HG02938 (cell line): ENCODE data around the gene FH.

ENCODE experiments used
- ATAC-seq: cut with Tn5 transposase; IDR thresholded peaks from one replicate; pipeline ENCODE4 v1.9.1; 2021; ENCODE audit warnings: mild to moderate bottlenecking, moderate library complexity; ENCODE audit not compliant: unreplicated experiment

The FH gene

GRCh38 chr1:241460098-241460873 is 59.3 kb downstream of the FH start:
- ATAC-seq, result no peak

GRCh38 chr1:241459186-241459802 is 60.3 kb downstream of the FH start:
- no peak for ATAC-seq

GRCh38 chr1:241457421-241457820 is 62.1 kb downstream of the FH start:
- no peak for ATAC-seq

DNA sequence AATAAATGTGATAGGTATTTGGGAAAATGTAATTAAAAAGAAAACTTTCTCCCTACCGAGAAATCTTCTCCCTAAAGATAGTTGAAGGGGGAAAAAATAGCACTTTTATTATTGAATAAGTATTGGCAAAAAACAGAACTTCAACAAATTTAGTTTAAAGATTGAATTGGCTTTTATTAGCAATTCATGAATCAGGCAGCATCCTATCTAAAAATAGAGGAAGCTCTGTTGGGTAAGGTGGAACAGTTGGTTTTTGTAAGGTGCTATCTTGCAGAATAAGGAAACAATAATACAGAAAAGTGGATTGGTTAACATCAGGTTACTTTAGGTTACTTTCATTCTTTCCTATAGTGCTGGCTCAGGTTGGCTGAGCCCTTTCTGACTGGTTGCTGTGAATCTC is 62.8 kb downstream of the FH start:
- ATAC-seq, result no peak

GRCh38 chr1:241453732-241454131 is 65.8 kb downstream of the FH start:
- no peak for ATAC-seq

DNA sequence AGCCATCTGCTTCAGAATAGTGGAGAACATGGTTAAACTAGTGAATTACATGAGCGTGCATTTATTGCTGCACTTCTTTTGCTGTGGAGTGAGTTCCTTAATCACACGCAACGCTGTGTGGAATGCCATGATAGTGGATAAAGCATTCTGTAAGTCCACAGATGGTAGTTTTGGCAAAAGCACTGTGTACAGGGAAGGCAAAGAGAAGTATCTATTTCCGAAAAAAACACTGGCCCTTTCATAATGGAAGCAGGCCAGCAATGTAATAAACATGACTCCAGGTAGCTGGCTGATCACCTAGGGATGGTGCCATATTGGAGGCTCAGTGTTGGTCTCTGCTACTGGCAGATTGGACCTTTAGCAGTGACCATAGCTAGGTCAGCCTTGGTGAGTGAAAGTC is 67.6 kb downstream of the FH start:
- no peak for ATAC-seq
